ENCODE data around the gene TRAF4. TPM values are rescaled to one million over a fixed set of nuclear protein-coding genes. Genes with fewer than 3 reads are reported as not detected.
A peak's percentile ranks its signal among the peaks of the same experiment; 100 is the strongest.
"Not testable (repeated sequence)": the region's sequence is repeated elsewhere in the genome, so short reads cannot be mapped to it uniquely, and the experiment has no call there.

TRAF4 gene
- total RNA-seq, 1 donor: 47.0 TPM

- Histone ChIP-seq H3K4me3 (ENCODE audit: insufficient read depth, low read length) (no peak overlapping the region), H3K4me2 (ENCODE audit: insufficient read depth, low read length) (no peak overlapping the region), H3K27ac (ENCODE audit: low read depth, low read length) (no peak overlapping the region), H3K27me3 (ENCODE audit: insufficient read depth, low read length) (no peaks in the 10 kb centered on the region), H3K79me2 (ENCODE audit: insufficient read depth, low read length) (peaks cover 60% of the 10 kb centered on the region), H3K4me1 (ENCODE audit: insufficient read depth, low read length) (no peaks in the 10 kb centered on the region), H3K9me3 (ENCODE audit: low read depth, low read length) (no peaks in the 10 kb centered on the region), H4K20me1 (ENCODE audit: insufficient read depth, low read length) (peaks cover 14% of the 10 kb centered on the region), H3K36me3 (ENCODE audit: insufficient read depth, low read length) (no peaks in the 10 kb centered on the region), H2AFZ (ENCODE audit: low read length) (no peak overlapping the region)
- no peak for DNase-seq (ENCODE audit: insufficient read length, low spot score, missing footprints)
- TF ChIP-seq, protein P1, sequence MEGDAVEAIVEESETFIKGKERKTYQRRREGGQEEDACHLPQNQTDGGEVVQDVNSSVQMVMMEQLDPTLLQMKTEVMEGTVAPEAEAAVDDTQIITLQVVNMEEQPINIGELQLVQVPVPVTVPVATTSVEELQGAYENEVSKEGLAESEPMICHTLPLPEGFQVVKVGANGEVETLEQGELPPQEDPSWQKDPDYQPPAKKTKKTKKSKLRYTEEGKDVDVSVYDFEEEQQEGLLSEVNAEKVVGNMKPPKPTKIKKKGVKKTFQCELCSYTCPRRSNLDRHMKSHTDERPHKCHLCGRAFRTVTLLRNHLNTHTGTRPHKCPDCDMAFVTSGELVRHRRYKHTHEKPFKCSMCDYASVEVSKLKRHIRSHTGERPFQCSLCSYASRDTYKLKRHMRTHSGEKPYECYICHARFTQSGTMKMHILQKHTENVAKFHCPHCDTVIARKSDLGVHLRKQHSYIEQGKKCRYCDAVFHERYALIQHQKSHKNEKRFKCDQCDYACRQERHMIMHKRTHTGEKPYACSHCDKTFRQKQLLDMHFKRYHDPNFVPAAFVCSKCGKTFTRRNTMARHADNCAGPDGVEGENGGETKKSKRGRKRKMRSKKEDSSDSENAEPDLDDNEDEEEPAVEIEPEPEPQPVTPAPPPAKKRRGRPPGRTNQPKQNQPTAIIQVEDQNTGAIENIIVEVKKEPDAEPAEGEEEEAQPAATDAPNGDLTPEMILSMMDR (IDR thresholded peaks at IDR 0.05; ENCODE audit: extremely low read depth, low read depth, low read length): no peak
Observed at GRCh38 chr17:28773736-28774135, 29.9 kb downstream of the TRAF4 start.

DNA sequence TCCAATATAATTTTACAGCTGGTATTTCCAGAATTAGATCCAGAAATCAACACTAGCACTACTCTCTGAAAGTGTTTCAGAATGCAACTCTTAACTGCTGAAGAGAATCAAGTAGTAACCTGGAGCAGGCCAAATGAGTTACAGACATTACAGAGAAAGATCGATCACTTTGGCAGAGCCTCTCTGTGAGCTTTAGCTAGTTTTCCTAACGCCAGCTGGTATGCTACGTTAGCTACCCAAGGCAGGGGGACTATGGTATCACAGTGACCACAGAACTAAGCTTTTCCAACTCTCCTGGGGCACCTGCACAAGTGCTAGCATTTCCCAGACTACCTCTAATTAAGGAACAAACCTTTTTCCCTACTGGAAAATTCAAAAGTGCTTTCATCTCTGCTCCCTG, 30.4 kb downstream of the TRAF4 start:
- Histone ChIP-seq H3K27me3 (ENCODE audit: insufficient read depth, low read length) (no peaks in the 10 kb centered on the region), H3K4me2 (ENCODE audit: insufficient read depth, low read length) (no peak overlapping the region), H3K4me3 (ENCODE audit: insufficient read depth, low read length) (no peak overlapping the region), H3K9me3 (ENCODE audit: low read depth, low read length) (no peaks in the 10 kb centered on the region), H2AFZ (ENCODE audit: low read length) (no peak overlapping the region), H4K20me1 (ENCODE audit: insufficient read depth, low read length) (peaks cover 17% of the 10 kb centered on the region), H3K27ac (ENCODE audit: low read depth, low read length) (no peak overlapping the region), H3K4me1 (ENCODE audit: insufficient read depth, low read length) (no peaks in the 10 kb centered on the region), H3K79me2 (ENCODE audit: insufficient read depth, low read length) (peaks cover 63% of the 10 kb centered on the region), H3K36me3 (ENCODE audit: insufficient read depth, low read length) (no peaks in the 10 kb centered on the region)
- TF ChIP-seq, protein P1 (IDR thresholded peaks at IDR 0.05; ENCODE audit: extremely low read depth, low read depth, low read length): no peak
- DNase-seq (ENCODE audit: insufficient read length, low spot score, missing footprints): no peak

GRCh38 chr17:28777178-28777577, 33.4 kb downstream of the TRAF4 start:
- H3K4me2 ChIP-seq (ENCODE audit: insufficient read depth, low read length): no peak overlapping the region
- H4K20me1 ChIP-seq (ENCODE audit: insufficient read depth, low read length): peaks cover 11% of the 10 kb centered on the region
- TF ChIP-seq, protein P1 (IDR thresholded peaks at IDR 0.05; ENCODE audit: extremely low read depth, low read depth, low read length): no peak
- H3K79me2 ChIP-seq (ENCODE audit: insufficient read depth, low read length): peaks cover 69% of the 10 kb centered on the region
- H3K27ac ChIP-seq (ENCODE audit: low read depth, low read length): no peak overlapping the region
- no peak overlapping the region for H2AFZ ChIP-seq (ENCODE audit: low read length)
- no peaks in the 10 kb centered on the region for H3K9me3 ChIP-seq (ENCODE audit: low read depth, low read length)
- no peak overlapping the region for H3K4me3 ChIP-seq (ENCODE audit: insufficient read depth, low read length)
- DNase-seq (ENCODE audit: insufficient read length, low spot score, missing footprints): peak; percentile 62
- H3K4me1 ChIP-seq (ENCODE audit: insufficient read depth, low read length): no peaks in the 10 kb centered on the region
- H3K27me3 ChIP-seq (ENCODE audit: insufficient read depth, low read length): no peaks in the 10 kb centered on the region
- no peaks in the 10 kb centered on the region for H3K36me3 ChIP-seq (ENCODE audit: insufficient read depth, low read length)

GRCh38 chr17:28779601-28780000, 35.8 kb downstream of the TRAF4 start:
- Histone ChIP-seq H4K20me1 (ENCODE audit: insufficient read depth, low read length) (peaks cover 15% of the 10 kb centered on the region), H3K79me2 (ENCODE audit: insufficient read depth, low read length) (peaks cover 59% of the 10 kb centered on the region)
- H3K4me1 ChIP-seq (ENCODE audit: insufficient read depth, low read length); H3K4me2 ChIP-seq (ENCODE audit: insufficient read depth, low read length); DNase-seq (ENCODE audit: insufficient read length, low spot score, missing footprints); H3K27me3 ChIP-seq (ENCODE audit: insufficient read depth, low read length); H3K36me3 ChIP-seq (ENCODE audit: insufficient read depth, low read length); H3K27ac ChIP-seq (ENCODE audit: low read depth, low read length); H3K4me3 ChIP-seq (ENCODE audit: insufficient read depth, low read length); H3K9me3 ChIP-seq (ENCODE audit: low read depth, low read length); H2AFZ ChIP-seq (ENCODE audit: low read length): not testable (repeated sequence)
